ENCODE measurements around the gene MEGF11. TPM values are rescaled to one million over a fixed set of nuclear protein-coding genes. Genes with fewer than 3 reads are reported as not detected.

MEGF11 gene
- total RNA-seq, 1 experiment from 2014 or later, result not detected

DNA sequence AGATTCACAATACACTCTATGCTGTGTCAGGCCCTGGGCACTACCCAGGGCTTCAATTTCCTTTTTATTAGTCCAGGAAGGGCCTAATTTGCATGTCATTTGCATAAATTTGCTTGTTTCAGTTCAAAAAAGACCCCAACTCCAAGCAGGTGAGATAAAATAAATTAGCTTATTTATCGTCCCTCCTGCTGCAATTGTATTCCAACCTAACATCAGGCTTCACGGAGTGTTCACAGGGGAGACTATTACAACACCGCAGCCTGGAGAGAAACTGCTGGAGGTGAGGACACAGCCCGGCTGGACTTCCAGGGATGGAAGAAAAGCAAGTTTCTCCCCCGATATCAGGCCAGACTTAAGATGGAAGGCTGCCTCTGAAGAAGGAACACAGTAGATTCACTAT lies 62.8 kb downstream of the MEGF11 start:
- Histone ChIP-seq H3K27me3 (ENCODE audit: low read length) (peaks cover 7% of the 10 kb centered on the region; the same call in 1 of the 2 replicates), H4K20me1 (ENCODE audit: low read length) (no peaks in the 10 kb centered on the region), H3K4me2 (ENCODE audit: low read length) (no peak overlapping the region), H2AFZ (ENCODE audit: low read length) (no peak overlapping the region), H3K27ac (ENCODE audit: low read length) (no peak overlapping the region), H3K36me3 (ENCODE audit: low read depth, low read length) (no peaks in the 10 kb centered on the region), H3K4me1 (ENCODE audit: insufficient read depth, low read length) (no peaks in the 10 kb centered on the region), H3K4me3 (ENCODE audit: low read length) (no peak overlapping the region), H3F3A (ENCODE audit: low read length, unreplicated experiment) (no peaks in the 10 kb centered on the region), H3K79me2 (ENCODE audit: low read length) (no peaks in the 10 kb centered on the region), H3K9me2 (replicated peaks; ENCODE audit: low read length) (no peaks in the 10 kb centered on the region), H3K9me3 (ENCODE audit: low read length) (no peaks in the 10 kb centered on the region), H3K9ac (ENCODE audit: low read length) (no peak overlapping the region)
- DNase-seq, result no peak
- ChIA-PET CTCF (interaction anchor here (0.7 kb wide), 1 partner anchor 59 kb away, joined by 3 read pairs; no protein-coding TSS in a partner anchor), POLR2A (ENCODE audit: unreplicated experiment) (no interaction called here)
- intact Hi-C loops (cut with micrococcal nuclease), result no loop called here
- ATAC-seq, result no peak
- TF ChIP-seq, protein P1, sequence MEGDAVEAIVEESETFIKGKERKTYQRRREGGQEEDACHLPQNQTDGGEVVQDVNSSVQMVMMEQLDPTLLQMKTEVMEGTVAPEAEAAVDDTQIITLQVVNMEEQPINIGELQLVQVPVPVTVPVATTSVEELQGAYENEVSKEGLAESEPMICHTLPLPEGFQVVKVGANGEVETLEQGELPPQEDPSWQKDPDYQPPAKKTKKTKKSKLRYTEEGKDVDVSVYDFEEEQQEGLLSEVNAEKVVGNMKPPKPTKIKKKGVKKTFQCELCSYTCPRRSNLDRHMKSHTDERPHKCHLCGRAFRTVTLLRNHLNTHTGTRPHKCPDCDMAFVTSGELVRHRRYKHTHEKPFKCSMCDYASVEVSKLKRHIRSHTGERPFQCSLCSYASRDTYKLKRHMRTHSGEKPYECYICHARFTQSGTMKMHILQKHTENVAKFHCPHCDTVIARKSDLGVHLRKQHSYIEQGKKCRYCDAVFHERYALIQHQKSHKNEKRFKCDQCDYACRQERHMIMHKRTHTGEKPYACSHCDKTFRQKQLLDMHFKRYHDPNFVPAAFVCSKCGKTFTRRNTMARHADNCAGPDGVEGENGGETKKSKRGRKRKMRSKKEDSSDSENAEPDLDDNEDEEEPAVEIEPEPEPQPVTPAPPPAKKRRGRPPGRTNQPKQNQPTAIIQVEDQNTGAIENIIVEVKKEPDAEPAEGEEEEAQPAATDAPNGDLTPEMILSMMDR (conservative IDR thresholded peaks at IDR 0.05; ENCODE audit: low read depth, low read length), result no peak
- TF ChIP-seq EZH2 (IDR thresholded peaks at IDR 0.05; ENCODE audit: low read length, unreplicated experiment), result no peak
- TF ChIP-seq EZH2phosphoT487 (IDR thresholded peaks at IDR 0.05; ENCODE audit: borderline replicate concordance, low read length), result no peak
- no TSS peak for BruUV-seq (replicated peaks)

DNA sequence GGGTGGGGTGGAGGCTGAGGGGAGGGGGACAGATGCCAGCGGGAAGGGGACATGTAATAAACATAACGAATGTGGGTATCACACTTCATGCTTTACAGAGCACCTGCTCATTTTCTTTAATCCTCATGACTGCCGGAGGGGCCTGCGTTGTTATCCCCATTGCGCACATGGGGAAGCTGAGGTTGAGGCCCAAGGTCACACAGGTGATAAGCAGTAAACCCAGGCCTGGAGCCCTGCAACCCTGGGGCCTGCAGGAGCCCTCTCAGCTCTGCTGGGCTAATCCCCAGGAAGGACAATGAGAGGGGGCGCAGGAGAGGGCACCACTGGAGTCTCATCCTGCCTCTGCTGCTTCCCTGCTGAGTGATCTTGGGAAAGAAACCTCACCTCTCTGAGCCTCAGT lies 64.3 kb downstream of the MEGF11 start:
- DNase-seq (no peak), ATAC-seq (no peak)
- Histone ChIP-seq H3K27ac (ENCODE audit: low read length) (no peak overlapping the region), H3F3A (ENCODE audit: low read length, unreplicated experiment) (no peaks in the 10 kb centered on the region), H3K9ac (ENCODE audit: low read length) (no peak overlapping the region), H3K79me2 (ENCODE audit: low read length) (no peaks in the 10 kb centered on the region), H3K4me2 (ENCODE audit: low read length) (no peak overlapping the region), H3K9me2 (replicated peaks; ENCODE audit: low read length) (no peaks in the 10 kb centered on the region), H2AFZ (ENCODE audit: low read length) (no peak overlapping the region), H3K27me3 (ENCODE audit: low read length) (peaks cover 21% of the 10 kb centered on the region), H3K36me3 (ENCODE audit: low read depth, low read length) (no peaks in the 10 kb centered on the region), H3K9me3 (ENCODE audit: low read length) (no peaks in the 10 kb centered on the region), H3K4me3 (ENCODE audit: low read length) (no peak overlapping the region), H3K4me1 (ENCODE audit: insufficient read depth, low read length) (no peaks in the 10 kb centered on the region), H4K20me1 (ENCODE audit: low read length) (no peaks in the 10 kb centered on the region)
- intact Hi-C loops (cut with micrococcal nuclease), result no loop called here
- TF ChIP-seq EZH2 (IDR thresholded peaks at IDR 0.05; ENCODE audit: low read length, unreplicated experiment), result no peak
- TF ChIP-seq, protein P1 (conservative IDR thresholded peaks at IDR 0.05; ENCODE audit: low read depth, low read length), result no peak
- no peak for TF ChIP-seq EZH2phosphoT487 (IDR thresholded peaks at IDR 0.05; ENCODE audit: borderline replicate concordance, low read length)
- POLR2A ChIA-PET (ENCODE audit: unreplicated experiment), result no interaction called here
- CTCF ChIA-PET, result no interaction called here
- no TSS peak for BruUV-seq (replicated peaks)

DNA sequence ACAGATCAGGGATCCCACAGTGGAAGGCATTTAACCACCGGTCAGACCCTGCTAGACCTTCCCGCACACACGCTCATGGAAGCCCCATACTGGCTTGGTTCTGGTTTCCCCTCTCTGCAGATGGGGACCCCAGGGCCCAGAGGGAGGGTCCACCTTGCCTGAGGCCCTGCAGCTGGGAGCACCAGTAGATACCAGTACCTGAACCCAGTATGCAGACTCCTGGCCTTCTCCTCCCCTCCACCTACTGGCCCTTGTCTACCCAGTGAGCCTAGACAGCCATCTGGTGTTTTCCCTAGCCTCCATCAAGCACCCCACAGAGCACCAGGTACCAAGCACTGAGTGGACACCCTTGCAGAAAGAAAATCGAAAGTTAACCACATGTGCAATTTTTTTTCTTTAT lies 65.1 kb downstream of the MEGF11 start:
- Histone ChIP-seq H3K9me2 (replicated peaks; ENCODE audit: low read length) (no peaks in the 10 kb centered on the region), H3K36me3 (ENCODE audit: low read depth, low read length) (no peaks in the 10 kb centered on the region), H3K4me2 (ENCODE audit: low read length) (no peak overlapping the region), H3K9ac (ENCODE audit: low read length) (no peak overlapping the region), H3K27me3 (ENCODE audit: low read length) (peaks cover 29% of the 10 kb centered on the region), H3F3A (ENCODE audit: low read length, unreplicated experiment) (no peaks in the 10 kb centered on the region), H3K9me3 (ENCODE audit: low read length) (no peaks in the 10 kb centered on the region), H2AFZ (ENCODE audit: low read length) (no peak overlapping the region), H3K79me2 (ENCODE audit: low read length) (no peaks in the 10 kb centered on the region), H3K4me3 (ENCODE audit: low read length) (no peak overlapping the region), H3K27ac (ENCODE audit: low read length) (no peak overlapping the region), H3K4me1 (ENCODE audit: insufficient read depth, low read length) (no peaks in the 10 kb centered on the region), H4K20me1 (ENCODE audit: low read length) (no peaks in the 10 kb centered on the region)
- no peak for ATAC-seq
- no peak for DNase-seq
- intact Hi-C loops (cut with micrococcal nuclease), result no loop called here
- ChIA-PET CTCF (no interaction called here), POLR2A (ENCODE audit: unreplicated experiment) (no interaction called here)
- TF ChIP-seq EZH2 (IDR thresholded peaks at IDR 0.05; ENCODE audit: low read length, unreplicated experiment), result no peak
- TF ChIP-seq, protein P1 (conservative IDR thresholded peaks at IDR 0.05; ENCODE audit: low read depth, low read length), result no peak
- no peak for TF ChIP-seq EZH2phosphoT487 (IDR thresholded peaks at IDR 0.05; ENCODE audit: borderline replicate concordance, low read length)
- BruUV-seq (replicated peaks), result no TSS peak
